Measurements from ENCODE around the gene AP2A2.

GRCh38 chr11:997907-998306, 72.2 kb downstream of the AP2A2 start:
- no peak for TF ChIP-seq CTCF (tag by site-specific recombination; IDR thresholded peaks at IDR 0.05)
- no peak for TF ChIP-seq ZNF18 (tag by site-specific recombination; IDR thresholded peaks at IDR 0.05)
- no peak for TF ChIP-seq ZNF521 (tag by site-specific recombination; IDR thresholded peaks at IDR 0.05)
- no peak for TF ChIP-seq ZBTB7A (tag by site-specific recombination; IDR thresholded peaks at IDR 0.05; ENCODE audit: low read depth)
- no peak for TF ChIP-seq ZNF791 (tag by site-specific recombination; IDR thresholded peaks at IDR 0.05)
- no peak for TF ChIP-seq ZNF561 (tag by site-specific recombination; IDR thresholded peaks at IDR 0.05; ENCODE audit: borderline replicate concordance)
- TF ChIP-seq ZNF558 (tag by site-specific recombination; IDR thresholded peaks at IDR 0.05) = no peak
- no peak for TF ChIP-seq SCRT1 (tag by site-specific recombination; IDR thresholded peaks at IDR 0.05; ENCODE audit: borderline replicate concordance)
- no peak for TF ChIP-seq ZNF514 (tag by site-specific recombination; IDR thresholded peaks at IDR 0.05)
- no peak for TF ChIP-seq YY1 (tag by site-specific recombination; IDR thresholded peaks at IDR 0.05)
- no peak for TF ChIP-seq REST (tag by site-specific recombination; IDR thresholded peaks at IDR 0.05)
- no peak for TF ChIP-seq PBX3 (CRISPR knock-in tag; IDR thresholded peaks at IDR 0.05)
- no peak for TF ChIP-seq ZNF175 (tag by site-specific recombination; IDR thresholded peaks at IDR 0.05)
